Smooth muscle cell of trachea (primary cell): ENCODE results near the gene HBQ1. TPM values are rescaled to one million over a fixed set of nuclear protein-coding genes. Genes with fewer than 3 reads are reported as not detected.

Source experiments
- total RNA-seq: library from RNA; depleted of rRNA; stranded (reverse); fragments of >200 nt; gene quantifications from 2 replicates; pipeline ENCODE4 v1.2.1, GENCODE V29; 2014

HBQ1 gene
- total RNA-seq, result not detected in 2 replicates

DNA sequence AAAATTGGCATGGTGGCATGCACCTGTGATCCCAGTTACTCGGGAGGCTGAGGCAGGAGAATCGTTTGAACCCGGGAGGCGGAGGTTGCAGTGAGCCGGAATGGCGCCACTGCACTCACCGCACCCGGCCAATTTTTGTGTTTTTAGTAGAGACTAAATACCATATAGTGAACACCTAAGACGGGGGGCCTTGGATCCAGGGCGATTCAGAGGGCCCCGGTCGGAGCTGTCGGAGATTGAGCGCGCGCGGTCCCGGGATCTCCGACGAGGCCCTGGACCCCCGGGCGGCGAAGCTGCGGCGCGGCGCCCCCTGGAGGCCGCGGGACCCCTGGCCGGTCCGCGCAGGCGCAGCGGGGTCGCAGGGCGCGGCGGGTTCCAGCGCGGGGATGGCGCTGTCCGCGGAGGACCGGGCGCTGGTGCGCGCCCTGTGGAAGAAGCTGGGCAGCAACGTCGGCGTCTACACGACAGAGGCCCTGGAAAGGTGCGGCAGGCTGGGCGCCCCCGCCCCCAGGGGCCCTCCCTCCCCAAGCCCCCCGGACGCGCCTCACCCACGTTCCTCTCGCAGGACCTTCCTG is at the start of gene HBQ1:
TSS of gene HBQ1 (plus strand) at position 359 of the 575 bp plus-strand sequence. CDS start at position 387, 28 bp downstream.

DNA sequence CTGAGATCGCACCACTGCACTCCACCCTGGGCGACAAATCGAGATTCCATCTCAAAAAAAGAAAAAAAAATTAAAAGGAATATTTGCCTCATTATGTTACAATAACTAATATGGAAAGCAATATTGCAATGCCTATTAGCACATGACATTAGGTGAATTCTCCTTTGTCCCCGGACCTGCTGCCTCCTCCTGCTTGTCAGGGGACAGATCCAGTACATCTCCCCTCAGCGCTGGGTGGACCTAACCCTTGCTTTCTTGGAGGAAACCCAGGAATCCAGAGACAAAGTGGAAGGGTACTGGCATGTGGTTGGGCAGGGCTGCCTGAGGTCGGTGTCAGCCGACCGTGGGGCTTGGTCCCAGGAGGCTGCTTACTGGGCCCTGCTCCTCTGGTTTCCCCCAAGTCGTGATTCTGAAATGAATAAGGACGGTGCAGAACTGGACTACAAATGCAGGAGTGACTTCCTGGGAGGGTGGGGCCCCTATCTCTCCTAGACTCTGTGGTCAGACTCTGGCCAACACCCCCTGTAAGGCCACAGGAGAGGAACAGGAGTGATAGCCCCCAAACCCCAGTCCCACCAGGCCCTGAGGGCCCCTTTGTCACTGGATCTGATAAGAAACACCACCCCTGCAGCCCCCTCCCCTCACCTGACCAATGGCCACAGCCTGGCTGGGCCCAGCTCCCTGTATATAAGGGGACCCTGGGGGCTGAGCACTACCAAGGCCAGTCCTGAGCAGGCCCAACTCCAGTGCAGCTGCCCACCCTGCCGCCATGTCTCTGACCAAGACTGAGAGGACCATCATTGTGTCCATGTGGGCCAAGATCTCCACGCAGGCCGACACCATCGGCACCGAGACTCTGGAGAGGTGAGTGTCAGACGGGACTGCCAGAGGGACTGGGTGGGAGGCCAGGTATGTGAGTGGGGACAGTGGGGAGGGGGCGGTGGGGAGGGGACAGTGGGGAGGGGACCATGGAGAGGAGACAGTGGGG is 27.8 kb upstream of the HBQ1 start, which contains the start of gene HBZ:
TSS of gene HBZ (plus strand) at position 504 of the 988 bp plus-strand sequence. CDS start at position 770, 266 bp downstream.

DNA sequence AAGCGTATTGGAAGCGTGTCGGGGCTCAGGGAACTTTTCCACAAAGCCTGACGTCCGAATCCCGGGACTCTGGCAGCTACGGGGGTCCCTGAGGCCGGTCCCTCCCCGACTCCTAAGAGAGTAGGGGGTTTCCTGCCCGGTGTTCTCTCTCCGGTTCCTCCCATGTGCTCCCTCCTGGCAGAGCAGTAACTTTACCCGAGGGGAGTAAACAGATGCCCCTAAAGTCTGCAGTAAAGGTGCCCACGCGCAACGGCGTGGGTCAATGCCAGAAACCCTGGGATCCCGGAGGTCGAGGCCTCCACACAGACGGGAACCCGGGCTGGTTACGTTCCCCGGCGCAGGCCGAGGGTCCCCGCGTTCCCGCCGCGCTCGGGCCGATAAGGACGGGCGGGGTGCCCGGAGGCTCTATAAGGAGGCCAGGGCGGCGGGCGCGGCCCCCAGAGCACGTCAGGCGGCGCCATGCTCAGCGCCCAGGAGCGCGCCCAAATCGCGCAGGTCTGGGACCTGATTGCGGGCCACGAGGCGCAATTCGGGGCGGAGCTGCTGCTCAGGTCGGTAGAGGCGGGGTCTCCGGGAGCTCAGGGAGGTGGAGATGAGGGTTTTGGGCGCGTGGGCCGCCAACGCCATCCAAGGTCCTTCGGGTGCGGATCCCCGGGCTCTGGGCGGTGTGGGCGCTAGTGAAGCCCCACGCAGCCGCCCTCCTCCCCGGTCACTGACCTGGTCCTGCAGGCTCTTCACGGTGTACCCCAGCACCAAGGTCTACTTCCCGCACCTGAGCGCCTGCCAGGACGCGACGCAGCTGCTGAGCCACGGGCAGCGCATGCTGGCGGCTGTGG is 14.5 kb upstream of the HBQ1 start, which contains the start of gene HBM:
TSS of gene HBM (plus strand) at position 440 of the 836 bp plus-strand sequence. CDS start at position 460, 20 bp downstream.

DNA sequence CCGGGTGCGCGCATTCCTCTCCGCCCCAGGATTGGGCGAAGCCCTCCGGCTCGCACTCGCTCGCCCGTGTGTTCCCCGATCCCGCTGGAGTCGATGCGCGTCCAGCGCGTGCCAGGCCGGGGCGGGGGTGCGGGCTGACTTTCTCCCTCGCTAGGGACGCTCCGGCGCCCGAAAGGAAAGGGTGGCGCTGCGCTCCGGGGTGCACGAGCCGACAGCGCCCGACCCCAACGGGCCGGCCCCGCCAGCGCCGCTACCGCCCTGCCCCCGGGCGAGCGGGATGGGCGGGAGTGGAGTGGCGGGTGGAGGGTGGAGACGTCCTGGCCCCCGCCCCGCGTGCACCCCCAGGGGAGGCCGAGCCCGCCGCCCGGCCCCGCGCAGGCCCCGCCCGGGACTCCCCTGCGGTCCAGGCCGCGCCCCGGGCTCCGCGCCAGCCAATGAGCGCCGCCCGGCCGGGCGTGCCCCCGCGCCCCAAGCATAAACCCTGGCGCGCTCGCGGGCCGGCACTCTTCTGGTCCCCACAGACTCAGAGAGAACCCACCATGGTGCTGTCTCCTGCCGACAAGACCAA is 7.8 kb upstream of the HBQ1 start, which contains the start of gene HBA2:
TSS of gene HBA2 (plus strand) at position 503 of the 568 bp plus-strand sequence. CDS start at position 540, 37 bp downstream.

DNA sequence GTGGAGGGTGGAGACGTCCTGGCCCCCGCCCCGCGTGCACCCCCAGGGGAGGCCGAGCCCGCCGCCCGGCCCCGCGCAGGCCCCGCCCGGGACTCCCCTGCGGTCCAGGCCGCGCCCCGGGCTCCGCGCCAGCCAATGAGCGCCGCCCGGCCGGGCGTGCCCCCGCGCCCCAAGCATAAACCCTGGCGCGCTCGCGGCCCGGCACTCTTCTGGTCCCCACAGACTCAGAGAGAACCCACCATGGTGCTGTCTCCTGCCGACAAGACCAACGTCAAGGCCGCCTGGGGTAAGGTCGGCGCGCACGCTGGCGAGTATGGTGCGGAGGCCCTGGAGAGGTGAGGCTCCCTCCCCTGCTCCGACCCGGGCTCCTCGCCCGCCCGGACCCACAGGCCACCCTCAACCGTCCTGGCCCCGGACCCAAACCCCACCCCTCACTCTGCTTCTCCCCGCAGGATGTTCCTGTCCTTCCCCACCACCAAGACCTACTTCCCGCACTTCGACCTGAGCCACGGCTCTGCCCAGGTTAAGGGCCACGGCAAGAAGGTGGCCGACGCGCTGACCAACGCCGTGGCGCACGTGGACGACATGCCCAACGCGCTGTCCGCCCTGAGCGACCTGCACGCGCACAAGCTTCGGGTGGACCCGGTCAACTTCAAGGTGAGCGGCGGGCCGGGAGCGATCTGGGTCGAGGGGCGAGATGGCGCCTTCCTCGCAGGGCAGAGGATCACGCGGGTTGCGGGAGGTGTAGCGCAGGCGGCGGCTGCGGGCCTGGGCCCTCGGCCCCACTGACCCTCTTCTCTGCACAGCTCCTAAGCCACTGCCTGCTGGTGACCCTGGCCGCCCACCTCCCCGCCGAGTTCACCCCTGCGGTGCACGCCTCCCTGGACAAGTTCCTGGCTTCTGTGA is 3.5 kb upstream of the HBQ1 start, which contains the start of gene HBA1:
TSS of gene HBA1 (plus strand) at position 204 of the 906 bp plus-strand sequence. CDS start at position 241, 37 bp downstream.

DNA sequence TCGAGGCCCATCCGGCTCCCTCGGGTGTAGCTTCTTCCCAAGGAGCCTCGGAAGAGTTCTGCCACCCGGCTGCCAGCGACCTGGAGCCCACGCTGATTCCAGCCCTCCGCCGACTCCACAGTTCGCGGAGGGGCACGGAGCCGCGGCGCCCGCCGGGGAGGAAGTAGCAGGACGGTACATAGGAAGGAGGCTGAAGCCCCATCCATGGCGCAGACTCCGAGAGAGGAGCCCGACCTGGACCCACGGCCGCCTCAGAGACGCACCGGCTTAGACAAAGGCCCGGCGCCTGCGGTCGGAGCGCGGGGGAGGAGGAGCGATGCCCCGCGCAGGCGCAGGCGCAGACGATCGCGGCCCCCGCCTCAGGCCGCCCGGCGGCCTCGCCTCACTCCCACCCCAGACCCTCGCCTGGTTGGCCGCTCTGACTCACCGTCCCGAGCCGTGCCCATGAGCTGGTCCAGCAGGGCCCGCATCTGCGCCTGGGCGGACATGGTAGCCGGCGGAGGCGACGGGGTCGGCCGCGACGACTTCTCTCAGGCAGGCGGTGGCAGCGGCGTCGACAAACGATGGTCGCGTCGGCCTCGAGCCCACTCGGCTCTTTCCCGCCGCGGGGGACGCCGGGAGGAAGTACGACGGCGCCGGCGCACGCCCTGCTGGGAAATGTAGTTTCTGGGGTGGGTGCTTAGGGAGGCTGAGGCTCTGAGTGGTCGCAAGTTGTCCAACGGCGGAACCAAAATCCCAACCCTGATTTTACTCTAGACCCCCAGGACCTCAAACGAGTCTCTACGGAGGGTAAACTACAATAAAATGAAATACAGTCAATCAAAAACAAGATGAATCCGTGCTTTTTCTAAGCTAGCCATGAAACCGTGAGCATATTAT is 48.8 kb downstream of the HBQ1 start, which contains the start of gene LUC7L:
TSS of gene LUC7L (minus strand) at position 598 of the 879 bp plus-strand sequence. CDS start at position 488, 110 bp downstream.

Other genes with a start within 250 kb of the HBQ1 start
- gene POLR3K, start 126.9 kb upstream of the HBQ1 start, total RNA-seq, result 2.0 and 3.6 TPM in 2 replicates
- gene SNRNP25, start 126.6 kb upstream of the HBQ1 start, total RNA-seq, result 21.3 and 37.1 TPM in 2 replicates
- 60.1 and 80.1 TPM in 2 replicates for gene RHBDF1, start 107.8 kb upstream of the HBQ1 start, total RNA-seq
- 220 and 355 TPM in 2 replicates for gene MPG, start 102.2 kb upstream of the HBQ1 start, total RNA-seq
- gene NPRL3, start 41.8 kb upstream of the HBQ1 start, total RNA-seq, result 20.5 and 22.4 TPM in 2 replicates
- gene HBZ, start 27.8 kb upstream of the HBQ1 start, total RNA-seq, result not detected in 2 replicates
- not detected in 2 replicates for gene HBM, start 14.5 kb upstream of the HBQ1 start, total RNA-seq
- gene HBA2, start 7.6 kb upstream of the HBQ1 start, total RNA-seq, result 0.44 and 0.83 TPM in 2 replicates
- not detected in 2 replicates for gene HBA1, start 3.8 kb upstream of the HBQ1 start, total RNA-seq
- 33.6 and 48.4 TPM in 2 replicates for gene LUC7L, start 49.0 kb downstream of the HBQ1 start, total RNA-seq
- gene FAM234A, start 54.4 kb downstream of the HBQ1 start, total RNA-seq, result 66.8 and 71.5 TPM in 2 replicates
- gene RGS11, start 95.5 kb downstream of the HBQ1 start, total RNA-seq, result 1.9 and 10.6 TPM in 2 replicates
- gene ARHGDIG, start 100.1 kb downstream of the HBQ1 start, total RNA-seq, result 0.73 and 0.99 TPM in 2 replicates
- not detected in 2 replicates for gene PDIA2, start 102.7 kb downstream of the HBQ1 start, total RNA-seq
- 15.4 and 29.3 TPM in 2 replicates for gene AXIN1, start 172.3 kb downstream of the HBQ1 start, total RNA-seq
- gene MRPL28, start 190.1 kb downstream of the HBQ1 start, total RNA-seq, result 75.9 and 105 TPM in 2 replicates
- gene PGAP6, start 201.5 kb downstream of the HBQ1 start, total RNA-seq, result 50.9 and 88.8 TPM in 2 replicates
- gene NME4, start 216.7 kb downstream of the HBQ1 start, total RNA-seq, result 56.7 and 109 TPM in 2 replicates
- 17.9 and 43.8 TPM in 2 replicates for gene DECR2, start 221.4 kb downstream of the HBQ1 start, total RNA-seq
- 20.8 and 30.6 TPM in 2 replicates for gene RAB11FIP3, start 245.2 kb downstream of the HBQ1 start, total RNA-seq